ENCODE measurements around the gene TMEM140.

The TMEM140 gene

DNA sequence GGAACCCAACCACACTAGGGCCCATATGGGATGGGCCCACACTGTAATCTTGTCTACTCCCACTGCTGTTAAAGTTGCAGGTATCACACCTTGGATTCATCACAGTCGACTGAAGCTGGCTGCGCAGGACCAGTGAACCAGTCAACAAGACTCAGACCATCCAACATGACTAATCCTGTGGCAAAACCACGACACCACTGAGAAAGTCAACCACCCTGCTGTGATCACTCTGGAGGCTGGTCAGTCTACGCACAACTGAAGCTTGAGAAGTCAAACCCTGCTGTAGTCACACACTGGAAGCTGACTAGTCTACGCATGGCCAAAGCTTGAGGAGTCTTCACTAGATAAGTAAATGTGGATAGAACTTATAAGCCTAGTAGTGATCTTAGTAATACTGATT, 32.2 kb downstream of the TMEM140 start:
- Histone ChIP-seq H3K36me3 (peaks cover 1% of the 10 kb centered on the region), H3K27ac (no peak overlapping the region), H3K27me3 (ENCODE audit: insufficient read depth, low read depth, severe bottlenecking) (no peaks in the 10 kb centered on the region), H3K4me3 (ENCODE audit: low read depth, low read length) (no peak overlapping the region), H3K9me3 (ENCODE audit: severe bottlenecking) (peaks cover 13% of the 10 kb centered on the region)
- DNase-seq, result no peak
- TF ChIP-seq, protein P1, sequence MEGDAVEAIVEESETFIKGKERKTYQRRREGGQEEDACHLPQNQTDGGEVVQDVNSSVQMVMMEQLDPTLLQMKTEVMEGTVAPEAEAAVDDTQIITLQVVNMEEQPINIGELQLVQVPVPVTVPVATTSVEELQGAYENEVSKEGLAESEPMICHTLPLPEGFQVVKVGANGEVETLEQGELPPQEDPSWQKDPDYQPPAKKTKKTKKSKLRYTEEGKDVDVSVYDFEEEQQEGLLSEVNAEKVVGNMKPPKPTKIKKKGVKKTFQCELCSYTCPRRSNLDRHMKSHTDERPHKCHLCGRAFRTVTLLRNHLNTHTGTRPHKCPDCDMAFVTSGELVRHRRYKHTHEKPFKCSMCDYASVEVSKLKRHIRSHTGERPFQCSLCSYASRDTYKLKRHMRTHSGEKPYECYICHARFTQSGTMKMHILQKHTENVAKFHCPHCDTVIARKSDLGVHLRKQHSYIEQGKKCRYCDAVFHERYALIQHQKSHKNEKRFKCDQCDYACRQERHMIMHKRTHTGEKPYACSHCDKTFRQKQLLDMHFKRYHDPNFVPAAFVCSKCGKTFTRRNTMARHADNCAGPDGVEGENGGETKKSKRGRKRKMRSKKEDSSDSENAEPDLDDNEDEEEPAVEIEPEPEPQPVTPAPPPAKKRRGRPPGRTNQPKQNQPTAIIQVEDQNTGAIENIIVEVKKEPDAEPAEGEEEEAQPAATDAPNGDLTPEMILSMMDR (IDR thresholded peaks at IDR 0.05; ENCODE audit: low read depth, low read length), result no peak

DNA sequence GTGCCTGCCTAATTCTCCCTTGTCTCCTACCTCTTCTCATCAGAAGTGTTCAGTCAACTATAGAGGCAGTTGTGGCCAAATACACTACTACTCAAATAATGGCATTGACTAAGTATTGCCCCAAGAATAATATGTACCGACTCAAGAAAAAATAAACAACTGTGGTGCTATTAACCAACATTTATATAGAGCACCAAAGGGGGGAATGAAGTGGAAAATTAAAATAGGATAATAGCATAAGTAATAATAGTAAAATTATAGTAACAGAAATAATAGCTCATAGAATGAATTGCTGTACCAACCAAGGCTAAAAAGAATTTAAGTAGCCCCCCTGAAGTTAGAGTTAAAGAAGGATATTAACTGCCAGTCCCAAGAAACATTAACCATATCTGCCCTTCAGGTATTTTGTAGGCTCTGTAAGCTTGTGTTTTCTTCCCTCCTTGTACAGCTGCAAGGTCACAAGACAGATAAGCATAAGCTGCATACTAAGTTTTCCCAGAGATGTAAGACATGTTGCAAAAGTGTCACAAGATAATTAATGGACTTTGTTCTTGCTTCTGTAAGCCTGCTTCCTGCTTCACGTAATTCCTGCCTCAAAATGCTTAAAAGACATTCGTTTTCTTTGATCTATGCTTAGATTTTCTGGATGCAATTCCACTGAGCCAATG, 33.5 kb downstream of the TMEM140 start:
- Histone ChIP-seq H3K27me3 (ENCODE audit: insufficient read depth, low read depth, severe bottlenecking) (no peaks in the 10 kb centered on the region), H3K4me3 (ENCODE audit: low read depth, low read length) (no peak overlapping the region), H3K27ac (no peak overlapping the region), H3K36me3 (peaks cover 13% of the 10 kb centered on the region), H3K9me3 (ENCODE audit: severe bottlenecking) (peaks cover 13% of the 10 kb centered on the region)
- TF ChIP-seq, protein P1 (IDR thresholded peaks at IDR 0.05; ENCODE audit: low read depth, low read length), result no peak
- DNase-seq, result no peak

DNA sequence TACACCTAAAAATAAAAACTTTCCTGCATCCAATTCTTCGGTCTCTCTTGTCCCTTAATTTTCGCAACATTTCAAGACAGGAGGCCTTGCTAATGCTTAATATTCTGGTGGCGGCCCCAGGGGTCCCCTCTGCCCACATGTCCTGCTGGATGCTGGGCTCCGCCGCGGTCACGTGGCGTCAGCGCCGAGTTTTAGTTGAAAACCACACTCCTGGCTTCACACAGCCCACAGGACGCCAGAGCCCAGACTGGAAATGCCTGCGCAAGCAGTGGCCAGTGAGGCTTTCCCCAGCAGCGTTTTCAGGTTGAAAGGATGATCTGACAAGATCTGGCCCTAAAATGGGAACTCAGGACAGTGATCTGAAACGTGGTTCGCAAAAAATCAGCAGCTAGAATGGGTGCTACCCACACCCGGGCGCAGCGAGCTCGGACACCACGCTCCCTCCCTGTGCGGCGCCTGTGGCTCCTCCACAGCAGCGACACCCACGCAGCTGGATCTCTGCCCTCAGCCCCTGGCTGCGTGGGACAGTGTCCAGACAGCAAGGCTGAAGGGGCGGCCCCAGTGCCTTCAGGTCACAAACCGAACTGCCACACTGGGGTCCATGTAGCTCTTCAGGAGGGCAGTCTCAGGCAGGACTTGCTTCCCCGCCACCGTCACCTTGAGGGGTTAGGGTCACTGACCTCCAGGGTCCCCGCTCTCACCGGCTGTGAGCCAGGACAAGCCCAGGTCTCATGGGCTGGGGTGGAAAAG, 34.2 kb downstream of the TMEM140 start:
- Histone ChIP-seq H3K27ac (no peak overlapping the region), H3K4me3 (ENCODE audit: low read depth, low read length) (no peak overlapping the region), H3K27me3 (ENCODE audit: insufficient read depth, low read depth, severe bottlenecking) (no peaks in the 10 kb centered on the region), H3K36me3 (peaks cover 13% of the 10 kb centered on the region), H3K9me3 (ENCODE audit: severe bottlenecking) (peaks cover 13% of the 10 kb centered on the region)
- TF ChIP-seq, protein P1 (IDR thresholded peaks at IDR 0.05; ENCODE audit: low read depth, low read length), result no peak
- no peak for DNase-seq

DNA sequence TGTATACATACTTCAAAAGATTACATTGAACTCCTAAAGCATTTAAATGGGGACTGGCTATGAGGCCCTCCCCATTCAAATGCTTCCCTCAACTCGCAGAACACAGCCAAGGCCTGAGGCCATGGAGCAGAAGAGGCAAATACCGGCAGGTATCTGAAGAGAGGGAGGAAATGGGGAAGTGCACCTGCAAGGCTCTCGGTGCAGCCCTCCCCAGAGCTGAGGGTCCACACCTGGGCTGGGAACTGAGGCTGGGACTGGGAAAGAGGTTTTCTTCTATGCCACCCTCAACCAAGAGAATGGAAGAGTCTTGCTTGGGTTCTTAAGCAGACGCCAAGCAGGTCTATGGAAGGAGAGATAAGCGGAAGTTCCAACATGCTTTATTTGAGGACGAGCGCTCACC, 35.6 kb downstream of the TMEM140 start:
- peaks cover 20% of the 10 kb centered on the region for H3K36me3 ChIP-seq
- no peak overlapping the region for H3K27ac ChIP-seq
- no peaks in the 10 kb centered on the region for H3K27me3 ChIP-seq (ENCODE audit: insufficient read depth, low read depth, severe bottlenecking)
- TF ChIP-seq, protein P1 (IDR thresholded peaks at IDR 0.05; ENCODE audit: low read depth, low read length), result no peak
- H3K4me3 ChIP-seq (ENCODE audit: low read depth, low read length), result no peak overlapping the region
- peaks cover 13% of the 10 kb centered on the region for H3K9me3 ChIP-seq (ENCODE audit: severe bottlenecking)
- no peak for DNase-seq

DNA sequence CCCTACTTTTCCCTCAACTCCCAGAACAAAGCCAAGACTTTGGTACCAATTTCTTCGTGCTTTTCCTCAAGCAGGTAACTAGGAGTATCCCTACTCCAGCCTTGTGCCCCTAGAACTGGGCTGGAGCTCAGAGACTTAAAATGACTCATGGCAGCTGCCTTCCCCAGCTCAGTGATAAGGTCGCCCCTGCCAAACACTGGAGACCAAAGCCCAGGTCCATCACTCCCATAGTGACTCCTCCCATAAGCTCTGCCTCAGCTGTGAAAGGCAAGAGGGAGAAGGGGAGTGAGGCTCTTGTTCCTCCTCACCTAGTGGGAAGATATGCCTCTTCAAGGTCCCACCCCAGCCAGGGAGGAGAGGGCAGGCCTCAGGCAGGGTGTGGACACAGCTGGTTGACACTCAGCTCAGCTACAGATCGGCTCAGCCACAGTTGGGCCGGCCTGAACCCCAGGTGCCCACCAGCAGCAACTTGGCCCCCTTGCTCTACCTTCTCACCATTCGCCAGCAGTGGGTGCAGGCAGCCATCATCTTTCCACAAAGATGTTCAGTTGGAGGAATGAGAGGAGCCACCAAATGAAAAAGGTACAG, 36.5 kb downstream of the TMEM140 start:
- Histone ChIP-seq H3K27me3 (ENCODE audit: insufficient read depth, low read depth, severe bottlenecking) (no peaks in the 10 kb centered on the region), H3K27ac (no peak overlapping the region), H3K36me3 (peaks cover 27% of the 10 kb centered on the region), H3K4me3 (ENCODE audit: low read depth, low read length) (no peak overlapping the region), H3K9me3 (ENCODE audit: severe bottlenecking) (peaks cover 13% of the 10 kb centered on the region)
- TF ChIP-seq, protein P1 (IDR thresholded peaks at IDR 0.05; ENCODE audit: low read depth, low read length), result no peak
- DNase-seq, result no peak

Data from WERI-Rb-1 (cell line).